PFSK-1 (cell line): ENCODE results near the gene PSAPL1.

Experiments used
- POLR2AphosphoS5 ChIP-seq: IDR thresholded peaks from 2 replicates; pipeline ENCODE4 v1.6.1; 2012; ENCODE audit warnings: low read depth, mild to moderate bottlenecking, control low read depth, low read length, moderate library complexity
- REST ChIP-seq, 2 experiments: IDR thresholded peaks; 2 replicates each; pipeline versions ENCODE4 v1.6.1 to v1.8.0; 2011 to 2012; ENCODE audit warnings: low read depth in 2 of 2, low read length in 2 of 2, control low read depth in 1 of 2, inconsistent platforms in 1 of 2, mild to moderate bottlenecking in 1 of 2, moderate library complexity in 1 of 2; ENCODE audit not compliant: insufficient read depth in 1 of 2
- SIN3A ChIP-seq: IDR thresholded peaks from 2 replicates; pipeline ENCODE4 v1.6.1; 2012; ENCODE audit warnings: mild to moderate bottlenecking, low read length, moderate library complexity, borderline replicate concordance; ENCODE audit not compliant: insufficient read depth
- TAF1 ChIP-seq: IDR thresholded peaks from 2 replicates; pipeline ENCODE4 v1.6.1; 2012; ENCODE audit warnings: low read length, control low read depth, borderline replicate concordance; ENCODE audit not compliant: insufficient read depth

- TF ChIP-seq TAF1 = no peak
- no peak for TF ChIP-seq POLR2AphosphoS5
- TF ChIP-seq REST (IDR thresholded peaks at IDR 0.05; ENCODE audit: insufficient read depth in 1 of 2, low read depth in 2 of 2, low read length in 2 of 2) = no peak
- TF ChIP-seq SIN3A = no peak
Measured at GRCh38 chr4:7420661-7421040, 14.1 kb downstream of the PSAPL1 start.
